HG02938 (cell line): Measurements from ENCODE around the gene ZNF865.

Experiments used
- ATAC-seq: cut with Tn5 transposase; IDR thresholded peaks from one replicate; pipeline ENCODE4 v1.9.1; 2021; ENCODE audit warnings: mild to moderate bottlenecking, moderate library complexity; ENCODE audit not compliant: unreplicated experiment

Gene ZNF865

GRCh38 chr19:55656552-55656951 is 51.1 kb downstream of the ZNF865 start:
- ATAC-seq = no peak

GRCh38 chr19:55656988-55657747 is 51.7 kb downstream of the ZNF865 start:
- ATAC-seq = no peak

GRCh38 chr19:55658846-55659459 is 53.5 kb downstream of the ZNF865 start:
- ATAC-seq = no peak

- ATAC-seq = no peak
Observed at GRCh38 chr19:55659822-55660221, 54.4 kb downstream of the ZNF865 start.

GRCh38 chr19:55660404-55660803 is 55.0 kb downstream of the ZNF865 start:
- no peak for ATAC-seq

- ATAC-seq = no peak
Observed at GRCh38 chr19:55660991-55661390, 55.5 kb downstream of the ZNF865 start.

GRCh38 chr19:55661826-55662225 is 56.4 kb downstream of the ZNF865 start:
- ATAC-seq = no peak

GRCh38 chr19:55663846-55664536 is 58.5 kb downstream of the ZNF865 start:
- no peak for ATAC-seq

- ATAC-seq = no peak
Observed at GRCh38 chr19:55666343-55667005, 61.0 kb downstream of the ZNF865 start.
